GM21717 (cell line): ENCODE data around the gene ATG2B.
"Not testable (repeated sequence)": the region's sequence is repeated elsewhere in the genome, so short reads cannot be mapped to it uniquely, and the experiment has no call there.

ENCODE experiments used
- ATAC-seq: cut with Tn5 transposase; IDR thresholded peaks from one replicate; pipeline ENCODE4 v1.9.1; 2021; ENCODE audit warnings: mild to moderate bottlenecking, moderate library complexity; ENCODE audit not compliant: unreplicated experiment

The ATG2B gene

GRCh38 chr14:96254687-96255086 is 108.5 kb downstream of the ATG2B start:
- no peak for ATAC-seq

GRCh38 chr14:96252999-96253539 is 110.1 kb downstream of the ATG2B start:
- no peak for ATAC-seq

- ATAC-seq: no peak
These were observed 110.7 kb downstream of the ATG2B start for GRCh38 chr14:96252323-96252998.

GRCh38 chr14:96251656-96252155 is 111.4 kb downstream of the ATG2B start:
- ATAC-seq: no peak

- no peak for ATAC-seq
These were observed 112.7 kb downstream of the ATG2B start for GRCh38 chr14:96250485-96250884.

GRCh38 chr14:96249029-96249428 is 114.1 kb downstream of the ATG2B start:
- no peak for ATAC-seq

GRCh38 chr14:96247031-96247430 is 116.1 kb downstream of the ATG2B start:
- no peak for ATAC-seq

- no peak for ATAC-seq
These were observed 116.6 kb downstream of the ATG2B start for GRCh38 chr14:96246539-96246847.

- ATAC-seq: no peak
These were observed 117.2 kb downstream of the ATG2B start for GRCh38 chr14:96245710-96246538.

- not testable (repeated sequence) for ATAC-seq
These were observed 118.1 kb downstream of the ATG2B start for GRCh38 chr14:96245074-96245473.

- ATAC-seq: no peak
These were observed 119.4 kb downstream of the ATG2B start for GRCh38 chr14:96243785-96244184.

GRCh38 chr14:96242126-96242525 is 121.0 kb downstream of the ATG2B start:
- ATAC-seq: no peak

GRCh38 chr14:96240641-96241040 is 122.5 kb downstream of the ATG2B start:
- ATAC-seq: no peak

GRCh38 chr14:96239711-96240141 is 123.4 kb downstream of the ATG2B start:
- ATAC-seq: no peak

- no peak for ATAC-seq
These were observed 124.4 kb downstream of the ATG2B start for GRCh38 chr14:96238676-96239265.

GRCh38 chr14:96237641-96238040 is 125.5 kb downstream of the ATG2B start:
- ATAC-seq: no peak

GRCh38 chr14:96235426-96235825 is 127.7 kb downstream of the ATG2B start:
- no peak for ATAC-seq

- ATAC-seq: no peak
These were observed 129.5 kb downstream of the ATG2B start for GRCh38 chr14:96233661-96234060.

- ATAC-seq: no peak
These were observed 130.6 kb downstream of the ATG2B start for GRCh38 chr14:96232506-96232905.

- ATAC-seq: no peak
These were observed 131.5 kb downstream of the ATG2B start for GRCh38 chr14:96231526-96232130.

- ATAC-seq: no peak
These were observed 132.1 kb downstream of the ATG2B start for GRCh38 chr14:96231056-96231455.
